ENCODE results near the gene APPL2. TPM values are rescaled to one million over a fixed set of nuclear protein-coding genes. Genes with fewer than 3 reads are reported as not detected.

Gene APPL2
- total RNA-seq, 1 donor from 2014 or later = 37.5 TPM

- Histone ChIP-seq H3K9ac (no peak overlapping the region), H3K9me3 (ENCODE audit: low read depth) (no peaks in the 10 kb centered on the region), H2AFZ (replicated peaks) (no peak overlapping the region), H4K20me1 (ENCODE audit: low read depth) (no peaks in the 10 kb centered on the region), H3K27me3 (no peaks in the 10 kb centered on the region), H3K36me3 (no peaks in the 10 kb centered on the region), H3K4me1 (no peaks in the 10 kb centered on the region), H3K79me2 (ENCODE audit: low read depth) (no peaks in the 10 kb centered on the region), H3K4me3 (no peak overlapping the region), H3F3A (ENCODE audit: low read depth) (no peaks in the 10 kb centered on the region), H3K4me2 (no peak overlapping the region), H3K27ac (no peak overlapping the region)
- H3K4me3 Mint-ChIP-seq = no peak overlapping the region
- H3K4me1 Mint-ChIP-seq = peaks cover 6% of the 10 kb centered on the region
- no peak for DNase-seq (ENCODE audit: low spot score)
- H3K27me3 Mint-ChIP-seq (ENCODE audit: insufficient read depth, low read depth) = no peaks in the 10 kb centered on the region
- H3K27ac Mint-ChIP-seq = no peak overlapping the region
- TF ChIP-seq EZH2phosphoT487 (IDR thresholded peaks at IDR 0.05) (no peak), CTCF (IDR thresholded peaks at IDR 0.05) (no peak), EZH2 (IDR thresholded peaks at IDR 0.05) (no peak)
- no peaks in the 10 kb centered on the region for H3K9me3 Mint-ChIP-seq
- H3K36me3 Mint-ChIP-seq = no peaks in the 10 kb centered on the region
These were observed 34.8 kb upstream of the APPL2 start for GRCh38 chr12:105270671-105271255.

- H4K20me1 ChIP-seq (ENCODE audit: low read depth) = no peaks in the 10 kb centered on the region
- no peaks in the 10 kb centered on the region for H3K36me3 Mint-ChIP-seq
- H3K4me3 Mint-ChIP-seq = no peak overlapping the region
- H3K4me2 ChIP-seq = no peak overlapping the region
- TF ChIP-seq EZH2phosphoT487 (IDR thresholded peaks at IDR 0.05) (no peak), CTCF (IDR thresholded peaks at IDR 0.05) (no peak), EZH2 (IDR thresholded peaks at IDR 0.05) (no peak)
- H3K9me3 ChIP-seq (ENCODE audit: low read depth) = no peaks in the 10 kb centered on the region
- H3K4me1 ChIP-seq = no peaks in the 10 kb centered on the region
- H3K4me3 ChIP-seq = no peak overlapping the region
- H3K36me3 ChIP-seq = no peaks in the 10 kb centered on the region
- H3K4me1 Mint-ChIP-seq = peaks cover 6% of the 10 kb centered on the region
- no peak overlapping the region for H3K27ac ChIP-seq
- H3K27ac Mint-ChIP-seq = no peak overlapping the region
- H3K9ac ChIP-seq = no peak overlapping the region
- no peaks in the 10 kb centered on the region for H3K27me3 ChIP-seq
- no peak for DNase-seq (ENCODE audit: low spot score)
- H3K9me3 Mint-ChIP-seq = no peaks in the 10 kb centered on the region
- H3K27me3 Mint-ChIP-seq (ENCODE audit: insufficient read depth, low read depth) = peaks cover 2% of the 10 kb centered on the region
- no peaks in the 10 kb centered on the region for H3F3A ChIP-seq (ENCODE audit: low read depth)
- H3K79me2 ChIP-seq (ENCODE audit: low read depth) = no peaks in the 10 kb centered on the region
- no peak overlapping the region for H2AFZ ChIP-seq (replicated peaks)
These were observed 31.7 kb upstream of the APPL2 start for GRCh38 chr12:105267711-105268110.

- no peak overlapping the region for H3K27ac ChIP-seq
- H3K9ac ChIP-seq = no peak overlapping the region
- no peaks in the 10 kb centered on the region for H3F3A ChIP-seq (ENCODE audit: low read depth)
- Mint-ChIP-seq H3K27me3 (ENCODE audit: insufficient read depth, low read depth) (peaks cover 5% of the 10 kb centered on the region), H3K36me3 (no peaks in the 10 kb centered on the region), H3K4me1 (no peaks in the 10 kb centered on the region), H3K4me3 (no peak overlapping the region), H3K9me3 (no peaks in the 10 kb centered on the region), H3K27ac (no peak overlapping the region)
- no peaks in the 10 kb centered on the region for H3K36me3 ChIP-seq
- no peaks in the 10 kb centered on the region for H4K20me1 ChIP-seq (ENCODE audit: low read depth)
- TF ChIP-seq EZH2phosphoT487 (IDR thresholded peaks at IDR 0.05) (no peak), CTCF (IDR thresholded peaks at IDR 0.05) (no peak), EZH2 (IDR thresholded peaks at IDR 0.05) (no peak)
- H2AFZ ChIP-seq (replicated peaks) = no peak overlapping the region
- no peak for DNase-seq (ENCODE audit: low spot score)
- H3K4me2 ChIP-seq = no peak overlapping the region
- no peaks in the 10 kb centered on the region for H3K79me2 ChIP-seq (ENCODE audit: low read depth)
- H3K4me1 ChIP-seq = no peaks in the 10 kb centered on the region
- H3K4me3 ChIP-seq = no peak overlapping the region
- no peaks in the 10 kb centered on the region for H3K27me3 ChIP-seq
- H3K9me3 ChIP-seq (ENCODE audit: low read depth) = no peaks in the 10 kb centered on the region
These were observed 28.8 kb upstream of the APPL2 start for GRCh38 chr12:105264771-105265170.

Data from neural progenitor cell (in vitro differentiated cells).